Panc1 (cell line): ENCODE measurements around the gene SHROOM3. TPM values are rescaled to one million over a fixed set of nuclear protein-coding genes. Genes with fewer than 3 reads are reported as not detected.
"Not testable (repeated sequence)": the region's sequence is repeated elsewhere in the genome, so short reads cannot be mapped to it uniquely, and the experiment has no call there.

Experiments
- ATAC-seq: fragments of 200-7000 bp; cut with Tn5 transposase; 2 replicates; pipeline ENCODE4 v1.9.1; 2020; ENCODE audit warnings: mild to moderate bottlenecking, moderate library complexity
- BruUV-seq: library from RNA; stranded (reverse); fragments of 400-500 nt; replicated peaks from 2 replicates; lab custom pipeline; 2021; lab: Mats Ljungman, UMichigan
- CTCF ChIA-PET: fragments of 300-600 bp; sonication (Branson Sonifier 250); formaldehyde crosslinking; loops from one replicate; lab custom pipeline; 2022; ENCODE audit warnings: antibody characterized with exemption; lab: Charles Lee
- POLR2A ChIA-PET: fragments of 300-600 bp; sonication (Branson Sonifier 250); formaldehyde crosslinking; loops from one replicate; lab custom pipeline; 2022; ENCODE audit warnings: antibody characterized with exemption; lab: Charles Lee
- DNase-seq: peaks from one replicate; pipeline ENCODE4 v3.0.0-alpha.2; 2010; ENCODE audit warnings: low read depth, low spot score
- H3K27ac ChIP-seq: 2 replicates; pipeline ENCODE4 v1.5.1; 2011; ENCODE audit warnings: mild to moderate bottlenecking, low read length, inconsistent platforms
- H3K27me3 ChIP-seq: fragments of 200-500 bp; sonication (Bioruptor generic); 2 replicates; pipeline ENCODE4 v1.6.0; 2014; ENCODE audit warnings: low read length, inconsistent platforms; ENCODE audit not compliant: control insufficient read depth, insufficient read depth
- H3K36me3 ChIP-seq: fragments of 200-500 bp; sonication (Bioruptor generic); 2 replicates; pipeline ENCODE4 v1.5.1; 2014; ENCODE audit warnings: inconsistent platforms, mild to moderate bottlenecking, low read length, moderate library complexity; ENCODE audit not compliant: control insufficient read depth, insufficient read depth
- H3K4me1 ChIP-seq: 2 replicates; pipeline ENCODE4 v1.5.1; 2011; ENCODE audit warnings: inconsistent platforms, mild to moderate bottlenecking, low read length, moderate library complexity; ENCODE audit not compliant: control insufficient read depth, insufficient read depth
- H3K4me3 ChIP-seq, 2 experiments: 2 replicates each; pipeline ENCODE4 v1.5.1; 2011 to 2012; ENCODE audit warnings: low read depth in 2 of 2, low read length in 2 of 2, mild to moderate bottlenecking in 2 of 2, inconsistent platforms in 1 of 2, moderate library complexity in 1 of 2
- H3K9me3 ChIP-seq: fragments of 200-500 bp; sonication (Bioruptor generic); 2 replicates; pipeline ENCODE4 v1.5.1; 2014; ENCODE audit warnings: low read depth, mild to moderate bottlenecking, inconsistent platforms, low read length, moderate library complexity; ENCODE audit not compliant: control insufficient read depth, insufficient read depth
- CTCF ChIP-seq: fragments of 450-650 bp; IDR thresholded peaks from 2 replicates; pipeline ENCODE4 v1.5.1; 2017; ENCODE audit warnings: mild to moderate bottlenecking
- POLR2AphosphoS5 ChIP-seq: IDR thresholded peaks from 2 replicates; pipeline ENCODE4 v1.6.1; 2012; ENCODE audit warnings: mild to moderate bottlenecking, low read depth, low read length, moderate library complexity
- SIN3A ChIP-seq: IDR thresholded peaks from 2 replicates; pipeline ENCODE4 v1.6.1; 2012; ENCODE audit warnings: low read depth, mild to moderate bottlenecking, low read length, moderate library complexity, borderline replicate concordance; ENCODE audit not compliant: insufficient read depth
- TCF7L2 ChIP-seq: IDR thresholded peaks from 2 replicates; pipeline ENCODE4 v1.6.1; 2011; ENCODE audit warnings: mild to moderate bottlenecking, low read depth, low read length, inconsistent platforms
- in situ Hi-C: cut with HindIII; loops from 2 replicates; pipeline ENCODE4 v1.10.0; 2016; ENCODE audit warnings: low sequenced_read_pairs, low pct_unique_long_range_greater_than_20kb
- intact Hi-C: fragments of 100-400 bp; cut with micrococcal nuclease; formaldehyde crosslinking; loops from one replicate; pipeline ENCODE4 v1.10.0; 2022; ENCODE audit not compliant: unreplicated experiment
- total RNA-seq: library from RNA; stranded (reverse); gene quantifications from one replicate; pipeline ENCODE4 v1.2.1, GENCODE V29; 2021; ENCODE audit not compliant: unreplicated experiment
- TF ChIP-seq, protein P1 (sequence below), 2 experiments: IDR thresholded peaks; 2 replicates each; pipeline ENCODE4 v1.6.1; 2011 to 2012; ENCODE audit warnings: low read depth in 2 of 2, control low read depth in 1 of 2, low read length in 1 of 2, mild to moderate bottlenecking in 1 of 2, moderate library complexity in 1 of 2; ENCODE audit not compliant: insufficient read depth in 1 of 2

Gene SHROOM3
- total RNA-seq, 1 experiment from 2014 or later, result 7.2 TPM

DNA sequence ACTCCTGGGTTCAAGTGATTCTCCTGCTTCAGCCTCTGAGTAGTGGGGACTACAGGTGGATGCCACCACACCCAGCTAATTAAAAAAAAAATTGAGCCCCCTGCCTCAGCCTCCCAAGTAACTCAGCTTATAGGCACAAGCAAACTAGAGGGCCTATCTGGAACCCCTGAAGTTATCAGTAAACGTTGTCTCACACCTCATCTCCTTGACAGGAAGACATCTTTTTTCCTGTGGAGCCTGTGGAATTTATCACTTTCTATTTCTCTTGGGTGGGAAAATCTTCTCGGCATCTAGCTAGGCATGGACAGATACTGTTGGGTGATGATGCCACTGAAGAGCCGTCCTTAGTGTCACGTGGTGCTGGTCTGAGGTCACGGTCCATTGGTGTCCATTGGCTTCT lies 291.6 kb downstream of the SHROOM3 start:
- ATAC-seq, result no peak
- DNase-seq, result no peak
- Histone ChIP-seq H3K27ac (no peak overlapping the region), H3K4me1 (peaks cover 10% of the 10 kb centered on the region; the same call in 1 of the 2 replicates), H3K4me3 (no peak overlapping the region), H3K36me3 (no peaks in the 10 kb centered on the region), H3K27me3 (no peaks in the 10 kb centered on the region), H3K9me3 (no peaks in the 10 kb centered on the region)
- intact Hi-C loops, result no loop called here
- TF ChIP-seq, protein P1, sequence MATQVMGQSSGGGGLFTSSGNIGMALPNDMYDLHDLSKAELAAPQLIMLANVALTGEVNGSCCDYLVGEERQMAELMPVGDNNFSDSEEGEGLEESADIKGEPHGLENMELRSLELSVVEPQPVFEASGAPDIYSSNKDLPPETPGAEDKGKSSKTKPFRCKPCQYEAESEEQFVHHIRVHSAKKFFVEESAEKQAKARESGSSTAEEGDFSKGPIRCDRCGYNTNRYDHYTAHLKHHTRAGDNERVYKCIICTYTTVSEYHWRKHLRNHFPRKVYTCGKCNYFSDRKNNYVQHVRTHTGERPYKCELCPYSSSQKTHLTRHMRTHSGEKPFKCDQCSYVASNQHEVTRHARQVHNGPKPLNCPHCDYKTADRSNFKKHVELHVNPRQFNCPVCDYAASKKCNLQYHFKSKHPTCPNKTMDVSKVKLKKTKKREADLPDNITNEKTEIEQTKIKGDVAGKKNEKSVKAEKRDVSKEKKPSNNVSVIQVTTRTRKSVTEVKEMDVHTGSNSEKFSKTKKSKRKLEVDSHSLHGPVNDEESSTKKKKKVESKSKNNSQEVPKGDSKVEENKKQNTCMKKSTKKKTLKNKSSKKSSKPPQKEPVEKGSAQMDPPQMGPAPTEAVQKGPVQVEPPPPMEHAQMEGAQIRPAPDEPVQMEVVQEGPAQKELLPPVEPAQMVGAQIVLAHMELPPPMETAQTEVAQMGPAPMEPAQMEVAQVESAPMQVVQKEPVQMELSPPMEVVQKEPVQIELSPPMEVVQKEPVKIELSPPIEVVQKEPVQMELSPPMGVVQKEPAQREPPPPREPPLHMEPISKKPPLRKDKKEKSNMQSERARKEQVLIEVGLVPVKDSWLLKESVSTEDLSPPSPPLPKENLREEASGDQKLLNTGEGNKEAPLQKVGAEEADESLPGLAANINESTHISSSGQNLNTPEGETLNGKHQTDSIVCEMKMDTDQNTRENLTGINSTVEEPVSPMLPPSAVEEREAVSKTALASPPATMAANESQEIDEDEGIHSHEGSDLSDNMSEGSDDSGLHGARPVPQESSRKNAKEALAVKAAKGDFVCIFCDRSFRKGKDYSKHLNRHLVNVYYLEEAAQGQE (IDR thresholded peaks at IDR 0.05; ENCODE audit: insufficient read depth in 1 of 2, low read depth in 2 of 2, low read length in 1 of 2), result no peak
- TF ChIP-seq SIN3A (no peak), TCF7L2 (no peak), POLR2AphosphoS5 (no peak), CTCF (no peak)
- BruUV-seq, result no TSS peak
- in situ Hi-C loops, result no loop called here
- ChIA-PET POLR2A (interaction anchor here (0.6 kb wide), 1 partner anchor 137 kb away, joined by 4 read pairs; no protein-coding TSS in a partner anchor), CTCF (no interaction called here)

DNA sequence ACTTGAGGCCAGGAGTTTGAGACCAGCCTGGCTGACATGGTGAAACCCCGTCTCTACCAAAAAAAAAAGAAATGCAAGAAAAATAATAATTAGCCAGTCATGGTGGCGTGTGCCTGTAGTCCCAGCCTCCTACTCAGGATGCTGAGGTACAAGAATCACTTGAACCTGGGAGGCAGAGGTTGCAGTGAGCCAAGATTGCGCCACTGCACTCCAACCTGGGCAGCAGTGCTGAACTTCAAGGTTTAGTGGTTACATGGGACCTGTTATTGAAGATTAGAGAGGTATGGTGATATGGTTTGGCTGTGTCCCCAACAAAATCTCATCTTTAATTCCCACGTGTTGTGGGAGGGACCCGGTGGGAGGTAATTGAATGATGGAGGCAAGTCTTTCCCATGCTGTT lies 292.9 kb downstream of the SHROOM3 start:
- in situ Hi-C loops, POLR2A ChIA-PET, intact Hi-C loops, H3K9me3 ChIP-seq, BruUV-seq, DNase-seq, H3K27me3 ChIP-seq, H3K36me3 ChIP-seq, CTCF ChIA-PET, H3K27ac ChIP-seq, H3K4me3 ChIP-seq, ATAC-seq: not testable (repeated sequence)
- H3K4me1 ChIP-seq, result peaks cover 10% of the 10 kb centered on the region; the same call in 1 of the 2 replicates

- CTCF ChIA-PET, result no interaction called here
- POLR2A ChIA-PET, result no interaction called here
- in situ Hi-C loops, result no loop called here
- ATAC-seq (no peak), DNase-seq (no peak)
- Histone ChIP-seq H3K9me3 (no peaks in the 10 kb centered on the region), H3K4me3 (no peak overlapping the region), H3K27ac (no peak overlapping the region), H3K4me1 (no peaks in the 10 kb centered on the region), H3K27me3 (no peaks in the 10 kb centered on the region), H3K36me3 (no peaks in the 10 kb centered on the region)
- no peak for TF ChIP-seq TCF7L2
- TF ChIP-seq POLR2AphosphoS5, result no peak
- no peak for TF ChIP-seq CTCF
- TF ChIP-seq, protein P1 (IDR thresholded peaks at IDR 0.05; ENCODE audit: insufficient read depth in 1 of 2, low read depth in 2 of 2, low read length in 1 of 2), result no peak
- no TSS peak for BruUV-seq
- intact Hi-C loops, result no loop called here
These were observed 294.4 kb downstream of the SHROOM3 start for GRCh38 chr4:76729460-76729859.
